Stimulated activated CD8-positive, alpha-beta memory T cell treated with anti-CD3 and anti-CD28 coated beads, Interleukin-15, amount 100 ng/mL, for 48 hours (primary cell): ENCODE results near the gene CEP250.

ENCODE experiments used
- DNase-seq, 2 donors: peaks; one replicate each; pipeline ENCODE4 v3.0.0-alpha.2; 2020; ENCODE audit warnings: low read depth in 2 of 2

Gene CEP250

DNA sequence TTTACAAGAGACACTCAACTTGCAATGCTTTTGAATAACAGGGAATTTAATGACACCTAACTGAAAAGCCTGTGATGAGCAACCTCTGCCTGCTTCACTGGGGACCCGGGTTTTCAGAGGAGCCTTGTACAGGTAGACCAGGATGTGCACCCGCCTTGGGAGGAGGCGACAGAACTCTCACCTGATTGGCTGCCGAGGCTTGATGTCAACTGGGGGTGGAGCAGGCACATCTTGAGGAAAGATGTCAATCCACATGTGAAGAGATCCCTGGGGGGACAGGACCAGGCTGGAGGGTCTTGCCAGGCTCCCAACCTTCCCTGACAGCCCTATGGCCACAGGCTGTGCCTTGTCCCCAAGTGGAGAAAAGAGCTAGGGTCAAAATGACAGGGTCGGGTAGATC lies 106.3 kb downstream of the CEP250 start:
- no peak for DNase-seq

GRCh38 chr20:35562541-35563110 lies 107.2 kb downstream of the CEP250 start:
- no peak for DNase-seq

DNA sequence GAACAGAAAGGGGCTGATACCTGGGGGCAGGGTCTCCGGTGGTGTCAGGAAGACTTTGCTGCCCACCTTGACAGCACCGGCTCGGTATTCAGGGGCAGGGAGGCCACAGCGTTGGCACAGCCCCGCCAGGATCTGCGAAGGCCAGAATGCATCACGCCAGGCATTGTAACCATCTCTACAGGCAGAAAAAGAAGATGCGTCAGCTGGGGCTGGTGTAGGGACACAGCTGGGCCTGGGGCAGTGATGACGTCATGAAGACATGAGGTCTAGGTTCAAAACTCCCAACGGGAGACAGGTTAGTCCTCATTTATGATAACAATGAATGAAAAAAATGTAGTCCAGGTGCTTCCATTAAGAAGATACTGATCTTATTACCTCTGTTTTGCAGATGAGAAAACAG lies 108.4 kb downstream of the CEP250 start:
- no peak for DNase-seq

DNA sequence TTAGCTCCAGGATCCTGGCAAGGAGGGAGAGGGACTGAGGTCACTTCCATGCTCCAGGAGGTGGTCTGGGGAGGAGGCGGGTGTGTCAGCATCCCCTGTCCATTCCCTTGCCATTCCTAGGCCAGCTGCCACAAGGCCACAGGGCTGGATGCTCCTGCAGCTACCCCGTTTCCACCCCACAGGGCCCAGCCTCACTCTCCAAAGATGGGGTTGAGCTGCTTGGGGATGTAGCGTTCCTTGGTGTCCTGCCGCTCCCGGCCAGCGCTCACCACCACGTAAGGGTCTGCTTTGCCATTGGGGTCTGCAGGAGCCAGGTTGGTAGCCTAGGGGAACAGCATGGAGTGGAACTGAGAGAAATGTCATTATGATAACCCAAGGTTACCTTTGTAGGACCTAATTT lies 109.5 kb downstream of the CEP250 start:
- no peak for DNase-seq

DNA sequence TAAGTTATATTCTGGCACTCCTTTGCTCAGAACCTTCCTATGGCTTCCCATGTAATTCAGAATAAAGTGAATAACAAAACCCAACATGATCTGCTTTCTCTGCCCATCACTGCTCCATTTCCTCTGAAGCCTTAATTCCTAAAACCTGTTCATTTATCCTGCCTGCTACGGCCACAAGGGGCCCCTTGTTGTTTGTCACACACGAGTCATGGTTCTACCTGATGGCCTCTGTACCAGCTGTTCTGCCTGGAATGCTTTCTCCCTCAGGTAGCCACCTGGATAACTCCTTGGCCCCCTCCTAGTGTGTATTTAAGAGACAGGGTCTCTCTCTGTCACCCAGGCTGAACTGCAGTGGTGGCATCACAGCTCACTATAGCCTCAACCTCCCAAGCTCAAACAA lies 113.2 kb downstream of the CEP250 start:
- DNase-seq, result no peak
